ENCODE data around the gene VPS33B.

The VPS33B gene

DNA sequence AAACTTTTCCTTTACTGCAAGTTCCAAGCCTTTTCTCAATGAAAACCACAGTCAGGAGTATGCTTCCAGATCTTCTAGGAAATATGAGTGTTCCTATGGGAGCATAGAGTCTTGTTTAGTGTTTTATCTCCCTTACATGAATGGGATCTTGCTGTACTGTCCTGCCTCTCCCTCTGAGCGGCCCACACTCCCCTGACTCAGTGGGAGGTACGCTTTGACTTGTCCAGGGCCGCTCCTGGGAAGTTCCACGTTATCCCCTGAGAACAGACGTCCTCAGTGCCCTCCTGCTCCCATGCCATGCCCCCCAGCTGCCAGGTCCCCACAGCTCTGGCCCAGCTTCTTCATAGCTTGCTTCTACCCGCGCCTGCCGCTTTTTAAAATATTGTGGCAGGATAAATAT is 28.9 kb upstream of the VPS33B start (continued):
- TF ChIP-seq ZNF707 (tag by site-specific recombination; IDR thresholded peaks at IDR 0.05), result no peak
- TF ChIP-seq ZNF585B (tag by site-specific recombination; IDR thresholded peaks at IDR 0.05), result no peak
- TF ChIP-seq, protein P1, sequence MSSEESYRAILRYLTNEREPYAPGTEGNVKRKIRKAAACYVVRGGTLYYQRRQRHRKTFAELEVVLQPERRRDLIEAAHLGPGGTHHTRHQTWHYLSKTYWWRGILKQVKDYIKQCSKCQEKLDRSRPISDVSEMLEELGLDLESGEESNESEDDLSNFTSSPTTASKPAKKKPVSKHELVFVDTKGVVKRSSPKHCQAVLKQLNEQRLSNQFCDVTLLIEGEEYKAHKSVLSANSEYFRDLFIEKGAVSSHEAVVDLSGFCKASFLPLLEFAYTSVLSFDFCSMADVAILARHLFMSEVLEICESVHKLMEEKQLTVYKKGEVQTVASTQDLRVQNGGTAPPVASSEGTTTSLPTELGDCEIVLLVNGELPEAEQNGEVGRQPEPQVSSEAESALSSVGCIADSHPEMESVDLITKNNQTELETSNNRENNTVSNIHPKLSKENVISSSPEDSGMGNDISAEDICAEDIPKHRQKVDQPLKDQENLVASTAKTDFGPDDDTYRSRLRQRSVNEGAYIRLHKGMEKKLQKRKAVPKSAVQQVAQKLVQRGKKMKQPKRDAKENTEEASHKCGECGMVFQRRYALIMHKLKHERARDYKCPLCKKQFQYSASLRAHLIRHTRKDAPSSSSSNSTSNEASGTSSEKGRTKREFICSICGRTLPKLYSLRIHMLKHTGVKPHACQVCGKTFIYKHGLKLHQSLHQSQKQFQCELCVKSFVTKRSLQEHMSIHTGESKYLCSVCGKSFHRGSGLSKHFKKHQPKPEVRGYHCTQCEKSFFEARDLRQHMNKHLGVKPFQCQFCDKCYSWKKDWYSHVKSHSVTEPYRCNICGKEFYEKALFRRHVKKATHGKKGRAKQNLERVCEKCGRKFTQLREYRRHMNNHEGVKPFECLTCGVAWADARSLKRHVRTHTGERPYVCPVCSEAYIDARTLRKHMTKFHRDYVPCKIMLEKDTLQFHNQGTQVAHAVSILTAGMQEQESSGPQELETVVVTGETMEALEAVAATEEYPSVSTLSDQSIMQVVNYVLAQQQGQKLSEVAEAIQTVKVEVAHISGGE (tag by site-specific recombination; conservative IDR thresholded peaks at IDR 0.05; ENCODE audit: low read depth), result no peak

DNA sequence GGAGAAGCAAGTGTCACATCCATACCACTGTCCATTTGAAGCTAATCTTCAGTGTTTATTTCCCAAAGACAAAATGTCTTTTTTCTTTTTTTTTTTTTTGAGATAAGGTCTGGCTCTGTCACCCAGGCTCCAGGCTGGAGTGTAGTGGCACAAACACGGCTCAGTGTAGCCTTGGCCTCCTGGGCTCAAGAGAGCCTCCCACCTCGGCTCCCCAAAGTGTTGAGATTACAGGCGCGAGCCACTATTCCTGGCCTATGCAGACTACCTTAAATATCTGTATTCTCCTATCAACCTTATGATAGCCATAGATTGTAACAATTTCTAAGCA is 27.7 kb upstream of the VPS33B start:
- ChIA-PET CTCF (interaction anchor here (0.5 to 4.4 kb wide), 32 partner anchors 9 to 1864 kb away, joined by 3 to 43 read pairs (median 4); partner anchors contain the start of genes RCCD1 and UNC45A), POLR2A (interaction anchor here (0.7 kb wide), 1 partner anchor 132 kb away, joined by 3 read pairs; no protein-coding TSS in a partner anchor)
- H3K4me3 ChIP-seq (ENCODE audit: low read depth, low read length), result no peak overlapping the region
- no peak for TF ChIP-seq ZNF16 (tag by site-specific recombination; IDR thresholded peaks at IDR 0.05; ENCODE audit: low read depth)
- no peak for TF ChIP-seq ZNF2 (tag by site-specific recombination; IDR thresholded peaks at IDR 0.05)
- TF ChIP-seq ZNF184 (tag by site-specific recombination; IDR thresholded peaks at IDR 0.05), result no peak
- TF ChIP-seq, protein P2, sequence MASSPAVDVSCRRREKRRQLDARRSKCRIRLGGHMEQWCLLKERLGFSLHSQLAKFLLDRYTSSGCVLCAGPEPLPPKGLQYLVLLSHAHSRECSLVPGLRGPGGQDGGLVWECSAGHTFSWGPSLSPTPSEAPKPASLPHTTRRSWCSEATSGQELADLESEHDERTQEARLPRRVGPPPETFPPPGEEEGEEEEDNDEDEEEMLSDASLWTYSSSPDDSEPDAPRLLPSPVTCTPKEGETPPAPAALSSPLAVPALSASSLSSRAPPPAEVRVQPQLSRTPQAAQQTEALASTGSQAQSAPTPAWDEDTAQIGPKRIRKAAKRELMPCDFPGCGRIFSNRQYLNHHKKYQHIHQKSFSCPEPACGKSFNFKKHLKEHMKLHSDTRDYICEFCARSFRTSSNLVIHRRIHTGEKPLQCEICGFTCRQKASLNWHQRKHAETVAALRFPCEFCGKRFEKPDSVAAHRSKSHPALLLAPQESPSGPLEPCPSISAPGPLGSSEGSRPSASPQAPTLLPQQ (tag by site-specific recombination; IDR thresholded peaks at IDR 0.05), result no peak
- no peak for TF ChIP-seq ZNF707 (tag by site-specific recombination; IDR thresholded peaks at IDR 0.05)
- no peak for TF ChIP-seq ZNF292 (tag by site-specific recombination; IDR thresholded peaks at IDR 0.05; ENCODE audit: borderline replicate concordance, low read depth)
- no peak for TF ChIP-seq IKZF3 (tag by site-specific recombination; IDR thresholded peaks at IDR 0.05)
- no peak for TF ChIP-seq ZNF585B (tag by site-specific recombination; IDR thresholded peaks at IDR 0.05)
- TF ChIP-seq GLI2 (tag by site-specific recombination; IDR thresholded peaks at IDR 0.05; ENCODE audit: borderline replicate concordance, low read depth), result no peak
- no peak for TF ChIP-seq RBAK (tag by site-specific recombination; IDR thresholded peaks at IDR 0.05)
- no peak for TF ChIP-seq ZBTB48 (tag by site-specific recombination; IDR thresholded peaks at IDR 0.05)
- no peak for TF ChIP-seq ZEB2 (tag by site-specific recombination; IDR thresholded peaks at IDR 0.05)
- TF ChIP-seq, protein P3, sequence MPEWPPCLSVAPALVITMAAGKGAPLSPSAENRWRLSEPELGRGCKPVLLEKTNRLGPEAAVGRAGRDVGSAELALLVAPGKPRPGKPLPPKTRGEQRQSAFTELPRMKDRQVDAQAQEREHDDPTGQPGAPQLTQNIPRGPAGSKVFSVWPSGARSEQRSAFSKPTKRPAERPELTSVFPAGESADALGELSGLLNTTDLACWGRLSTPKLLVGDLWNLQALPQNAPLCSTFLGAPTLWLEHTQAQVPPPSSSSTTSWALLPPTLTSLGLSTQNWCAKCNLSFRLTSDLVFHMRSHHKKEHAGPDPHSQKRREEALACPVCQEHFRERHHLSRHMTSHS (tag by site-specific recombination; IDR thresholded peaks at IDR 0.05), result no peak
- no peak for TF ChIP-seq OVOL3 (tag by site-specific recombination; IDR thresholded peaks at IDR 0.05)
- no peak for TF ChIP-seq ZNF132 (tag by site-specific recombination; IDR thresholded peaks at IDR 0.05; ENCODE audit: borderline replicate concordance)
- no peaks in the 10 kb centered on the region for H3K4me1 ChIP-seq (ENCODE audit: control insufficient read depth, insufficient read depth, low read length)
- no peak overlapping the region for H3K27ac ChIP-seq (ENCODE audit: extremely low read depth, low read depth, low read length)
- no peaks in the 10 kb centered on the region for H3K36me3 ChIP-seq (ENCODE audit: control insufficient read depth in 2 of 2, insufficient read depth in 1 of 2, low read length in 2 of 2)
- no peaks in the 10 kb centered on the region for H3K9me3 ChIP-seq (ENCODE audit: control insufficient read depth, insufficient read depth, low read depth, low read length)

DNA sequence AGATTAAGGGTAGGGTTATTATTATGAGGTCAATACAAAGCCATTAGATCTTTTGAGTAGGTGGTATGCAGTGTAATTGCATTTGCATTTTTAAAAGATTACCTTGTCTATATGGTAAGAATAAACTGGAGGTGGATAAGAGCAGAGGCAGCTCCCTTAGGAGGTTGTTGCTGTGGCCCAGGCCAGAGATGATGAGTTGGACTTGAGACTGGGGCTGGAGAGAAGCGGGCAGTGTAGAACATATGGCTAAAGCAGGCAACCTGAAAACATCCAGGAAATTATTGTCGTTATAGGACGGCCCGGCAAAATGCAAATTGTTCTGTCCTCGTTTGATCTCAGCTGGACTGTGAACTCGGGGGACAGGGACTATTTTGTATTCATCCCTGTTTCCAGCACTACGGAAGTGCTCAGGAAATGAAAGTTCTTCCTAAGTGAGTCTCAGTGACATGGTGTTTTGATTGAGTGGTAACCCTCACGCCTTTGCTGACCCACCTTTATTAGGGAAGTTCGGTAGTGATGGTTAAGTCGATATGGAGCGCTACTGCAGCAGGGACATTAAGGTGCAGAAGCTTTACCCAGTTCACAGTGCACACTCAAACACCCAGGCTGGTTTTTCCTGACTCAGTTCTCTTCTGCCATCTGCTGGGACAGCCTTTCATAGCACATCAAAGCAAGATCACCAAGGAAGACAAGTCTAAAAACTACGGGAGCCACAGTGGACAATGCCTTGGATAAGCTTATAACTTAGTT is 27.2 kb upstream of the VPS33B start:
- Histone ChIP-seq H3K4me1 (ENCODE audit: control insufficient read depth, insufficient read depth, low read length) (no peaks in the 10 kb centered on the region), H3K4me3 (ENCODE audit: low read depth, low read length) (no peak overlapping the region), H3K36me3 (ENCODE audit: control insufficient read depth in 2 of 2, insufficient read depth in 1 of 2, low read length in 2 of 2) (no peaks in the 10 kb centered on the region), H3K27ac (ENCODE audit: extremely low read depth, low read depth, low read length) (no peak overlapping the region), H3K9me3 (ENCODE audit: control insufficient read depth, insufficient read depth, low read depth, low read length) (no peaks in the 10 kb centered on the region)
- ChIA-PET CTCF (interaction anchor here (0.5 to 4.4 kb wide), 37 partner anchors 9 to 1864 kb away, joined by 3 to 43 read pairs (median 4); partner anchors contain the start of genes RCCD1 and UNC45A), POLR2A (interaction anchor here (0.7 kb wide), 1 partner anchor 131 kb away, joined by 3 read pairs; no protein-coding TSS in a partner anchor)
- TF ChIP-seq OSR2 (tag by site-specific recombination; IDR thresholded peaks at IDR 0.05) (0 out of 2 replicates have a peak, but pooled peaks have one; percentile 12), ZNF529 (tag by site-specific recombination; IDR thresholded peaks at IDR 0.05; ENCODE audit: insufficient replicate concordance) (no peak), ZBTB17 (tag by site-specific recombination; IDR thresholded peaks at IDR 0.05) (peak; percentile 38; the same call in 1 of the 2 replicates), ZNF654 (tag by site-specific recombination; IDR thresholded peaks at IDR 0.05; ENCODE audit: low read depth) (peak; percentile 76)
- TF ChIP-seq, protein P4, sequence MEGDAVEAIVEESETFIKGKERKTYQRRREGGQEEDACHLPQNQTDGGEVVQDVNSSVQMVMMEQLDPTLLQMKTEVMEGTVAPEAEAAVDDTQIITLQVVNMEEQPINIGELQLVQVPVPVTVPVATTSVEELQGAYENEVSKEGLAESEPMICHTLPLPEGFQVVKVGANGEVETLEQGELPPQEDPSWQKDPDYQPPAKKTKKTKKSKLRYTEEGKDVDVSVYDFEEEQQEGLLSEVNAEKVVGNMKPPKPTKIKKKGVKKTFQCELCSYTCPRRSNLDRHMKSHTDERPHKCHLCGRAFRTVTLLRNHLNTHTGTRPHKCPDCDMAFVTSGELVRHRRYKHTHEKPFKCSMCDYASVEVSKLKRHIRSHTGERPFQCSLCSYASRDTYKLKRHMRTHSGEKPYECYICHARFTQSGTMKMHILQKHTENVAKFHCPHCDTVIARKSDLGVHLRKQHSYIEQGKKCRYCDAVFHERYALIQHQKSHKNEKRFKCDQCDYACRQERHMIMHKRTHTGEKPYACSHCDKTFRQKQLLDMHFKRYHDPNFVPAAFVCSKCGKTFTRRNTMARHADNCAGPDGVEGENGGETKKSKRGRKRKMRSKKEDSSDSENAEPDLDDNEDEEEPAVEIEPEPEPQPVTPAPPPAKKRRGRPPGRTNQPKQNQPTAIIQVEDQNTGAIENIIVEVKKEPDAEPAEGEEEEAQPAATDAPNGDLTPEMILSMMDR (tag by site-specific recombination; IDR thresholded peaks at IDR 0.05), result peak; percentile 69
